Measurements from ENCODE around the gene TPSD1.

The TPSD1 gene

GRCh38 chr16:1220098-1220728 is 35.7 kb upstream of the TPSD1 start:
- ATAC-seq (ENCODE audit: insufficient read depth, low read depth) (no peak), DNase-seq (no peak)
- no peak for TF ChIP-seq CTCF (IDR thresholded peaks at IDR 0.05; ENCODE audit: borderline replicate concordance, extremely low read depth, low read length, poor library complexity, severe bottlenecking)
- no peak for TF ChIP-seq EZH2 (IDR thresholded peaks at IDR 0.05; ENCODE audit: borderline replicate concordance, low read depth, low read length, severe bottlenecking)
- no peaks in the 10 kb centered on the region for H3K4me1 ChIP-seq (ENCODE audit: insufficient read depth, low read length)
- no peak overlapping the region for H3K9ac ChIP-seq (ENCODE audit: low read depth, low read length)
- H4K20me1 ChIP-seq (ENCODE audit: insufficient read depth, low read length), result peaks cover 13% of the 10 kb centered on the region
- H3K27ac ChIP-seq (ENCODE audit: low read length), result no peak overlapping the region
- no peak overlapping the region for H3K4me3 ChIP-seq (ENCODE audit: low read depth in 1 of 2, low read length in 2 of 2)
- no peaks in the 10 kb centered on the region for H3K27me3 ChIP-seq (ENCODE audit: insufficient read depth, low read length, poor library complexity)
- no peak overlapping the region for H2AFZ ChIP-seq (ENCODE audit: low read depth, low read length)
- no peaks in the 10 kb centered on the region for H3K9me3 ChIP-seq (ENCODE audit: insufficient read depth, low read length, severe bottlenecking)
- H3K36me3 ChIP-seq (ENCODE audit: insufficient read depth, low read length), result no peaks in the 10 kb centered on the region
- H3K79me2 ChIP-seq (ENCODE audit: insufficient read depth, low read length), result no peaks in the 10 kb centered on the region
- H3K4me2 ChIP-seq (ENCODE audit: insufficient read depth, low read length), result no peak overlapping the region

GRCh38 chr16:1220841-1221627 is 34.8 kb upstream of the TPSD1 start:
- no peak for ATAC-seq (ENCODE audit: insufficient read depth, low read depth)
- DNase-seq, result no peak
- Histone ChIP-seq H3K27me3 (ENCODE audit: insufficient read depth, low read length, poor library complexity) (no peaks in the 10 kb centered on the region), H3K79me2 (ENCODE audit: insufficient read depth, low read length) (no peaks in the 10 kb centered on the region), H3K36me3 (ENCODE audit: insufficient read depth, low read length) (no peaks in the 10 kb centered on the region), H3K27ac (ENCODE audit: low read length) (no peak overlapping the region), H3K4me1 (ENCODE audit: insufficient read depth, low read length) (no peaks in the 10 kb centered on the region), H4K20me1 (ENCODE audit: insufficient read depth, low read length) (peaks cover 13% of the 10 kb centered on the region), H3K4me2 (ENCODE audit: insufficient read depth, low read length) (no peak overlapping the region), H3K9ac (ENCODE audit: low read depth, low read length) (no peak overlapping the region), H3K9me3 (ENCODE audit: insufficient read depth, low read length, severe bottlenecking) (no peaks in the 10 kb centered on the region), H2AFZ (ENCODE audit: low read depth, low read length) (no peak overlapping the region), H3K4me3 (ENCODE audit: low read depth in 1 of 2, low read length in 2 of 2) (no peak overlapping the region)
- TF ChIP-seq CTCF (IDR thresholded peaks at IDR 0.05; ENCODE audit: borderline replicate concordance, extremely low read depth, low read length, poor library complexity, severe bottlenecking) (no peak), EZH2 (IDR thresholded peaks at IDR 0.05; ENCODE audit: borderline replicate concordance, low read depth, low read length, severe bottlenecking) (no peak)

- H3K27ac ChIP-seq (ENCODE audit: low read length), result no peak overlapping the region
- DNase-seq, result no peak
- peaks cover 13% of the 10 kb centered on the region for H4K20me1 ChIP-seq (ENCODE audit: insufficient read depth, low read length)
- no peak overlapping the region for H2AFZ ChIP-seq (ENCODE audit: low read depth, low read length)
- H3K9ac ChIP-seq (ENCODE audit: low read depth, low read length), result no peak overlapping the region
- ATAC-seq (ENCODE audit: insufficient read depth, low read depth), result no peak
- no peaks in the 10 kb centered on the region for H3K9me3 ChIP-seq (ENCODE audit: insufficient read depth, low read length, severe bottlenecking)
- no peaks in the 10 kb centered on the region for H3K4me1 ChIP-seq (ENCODE audit: insufficient read depth, low read length)
- no peaks in the 10 kb centered on the region for H3K79me2 ChIP-seq (ENCODE audit: insufficient read depth, low read length)
- H3K36me3 ChIP-seq (ENCODE audit: insufficient read depth, low read length), result no peaks in the 10 kb centered on the region
- no peak for TF ChIP-seq EZH2 (IDR thresholded peaks at IDR 0.05; ENCODE audit: borderline replicate concordance, low read depth, low read length, severe bottlenecking)
- no peak for TF ChIP-seq CTCF (IDR thresholded peaks at IDR 0.05; ENCODE audit: borderline replicate concordance, extremely low read depth, low read length, poor library complexity, severe bottlenecking)
- no peaks in the 10 kb centered on the region for H3K27me3 ChIP-seq (ENCODE audit: insufficient read depth, low read length, poor library complexity)
- H3K4me2 ChIP-seq (ENCODE audit: insufficient read depth, low read length), result no peak overlapping the region
- no peak overlapping the region for H3K4me3 ChIP-seq (ENCODE audit: low read depth in 1 of 2, low read length in 2 of 2)
Observed at GRCh38 chr16:1221628-1222552, 34.0 kb upstream of the TPSD1 start.
